Measurements from ENCODE around the gene CAPN8.

The CAPN8 gene

GRCh38 chr1:223653431-223653830, 12.1 kb downstream of the CAPN8 start:
- no peak for DNase-seq

- no peak for DNase-seq
Observed at GRCh38 chr1:223653015-223653414, 12.5 kb downstream of the CAPN8 start.

GRCh38 chr1:223652436-223652941, 13.0 kb downstream of the CAPN8 start:
- no peak for DNase-seq

- DNase-seq, result no peak
Observed at GRCh38 chr1:223651291-223651991, 14.1 kb downstream of the CAPN8 start.

GRCh38 chr1:223650465-223650864, 15.0 kb downstream of the CAPN8 start:
- DNase-seq, result no peak

GRCh38 chr1:223649222-223649621, 16.3 kb downstream of the CAPN8 start:
- no peak for DNase-seq

GRCh38 chr1:223647249-223647648, 18.3 kb downstream of the CAPN8 start:
- no peak for DNase-seq

GRCh38 chr1:223645903-223646302, 19.6 kb downstream of the CAPN8 start:
- DNase-seq, result no peak

- no peak for DNase-seq
Observed at GRCh38 chr1:223642237-223642636, 23.3 kb downstream of the CAPN8 start.

- DNase-seq, result no peak
Observed at GRCh38 chr1:223641523-223642039, 23.9 kb downstream of the CAPN8 start.

GRCh38 chr1:223639331-223639749, 26.2 kb downstream of the CAPN8 start:
- no peak for DNase-seq

GRCh38 chr1:223635236-223635635, 30.3 kb downstream of the CAPN8 start:
- no peak for DNase-seq

- no peak for DNase-seq
Observed at GRCh38 chr1:223634423-223634822, 31.1 kb downstream of the CAPN8 start.

- DNase-seq, result no peak
Observed at GRCh38 chr1:223631956-223632355, 33.5 kb downstream of the CAPN8 start.

GRCh38 chr1:223631473-223631872, 34.0 kb downstream of the CAPN8 start:
- DNase-seq, result no peak

GRCh38 chr1:223629126-223629457, 36.4 kb downstream of the CAPN8 start:
- DNase-seq, result no peak

- DNase-seq, result peak; percentile 81
Observed at GRCh38 chr1:223628233-223629125, 37.0 kb downstream of the CAPN8 start.

- DNase-seq, result no peak
Observed at GRCh38 chr1:223622132-223622842, 43.2 kb downstream of the CAPN8 start.

- no peak for DNase-seq
Observed at GRCh38 chr1:223621312-223621734, 44.2 kb downstream of the CAPN8 start.

GRCh38 chr1:223620297-223620897, 45.1 kb downstream of the CAPN8 start:
- no peak for DNase-seq

- DNase-seq, result no peak
Observed at GRCh38 chr1:223618680-223619079, 46.8 kb downstream of the CAPN8 start.

- no peak for DNase-seq
Observed at GRCh38 chr1:223617323-223618070, 48.0 kb downstream of the CAPN8 start.
